Measurements from ENCODE around the gene EIF4EBP2.

Gene EIF4EBP2

GRCh38 chr10:70357565-70357964, 46.4 kb upstream of the EIF4EBP2 start:
- H3K4me3 ChIP-seq (ENCODE audit: low read length in 2 of 2) = no peak overlapping the region
- no peak overlapping the region for H3K14ac ChIP-seq (ENCODE audit: low read length)
- no peak overlapping the region for H2BK12ac ChIP-seq (ENCODE audit: low read length)
- no peak overlapping the region for H4K91ac ChIP-seq (ENCODE audit: low read depth, low read length, poor library complexity)
- H3K4me1 ChIP-seq (ENCODE audit: control insufficient read depth in 2 of 2, insufficient read depth in 1 of 2, low read depth in 1 of 2, low read length in 2 of 2) = peaks cover 2 to 19% of the 10 kb centered on the region in 2 donors
- no peak overlapping the region for H3K18ac ChIP-seq (ENCODE audit: low read length)
- H3K79me1 ChIP-seq (ENCODE audit: low read depth, low read length) = peaks cover 2% of the 10 kb centered on the region
- H2AFZ ChIP-seq (ENCODE audit: low read length) = no peak overlapping the region
- no peak overlapping the region for H3K27ac ChIP-seq (replicated peaks; ENCODE audit: low read length)
- H2BK15ac ChIP-seq (ENCODE audit: low read length) = no peak overlapping the region
- no peak overlapping the region for H2AK5ac ChIP-seq (ENCODE audit: low read depth, low read length)
- no peak overlapping the region for H4K8ac ChIP-seq (ENCODE audit: low read depth, low read length)
- no peaks in the 10 kb centered on the region for H3K27me3 ChIP-seq (ENCODE audit: control insufficient read depth in 3 of 3, insufficient read depth in 3 of 3, low read depth in 1 of 3, low read length in 3 of 3)
- no peaks in the 10 kb centered on the region for H3K9me3 ChIP-seq (replicated peaks in 1 of 2; ENCODE audit: control insufficient read depth in 2 of 2, insufficient read depth in 1 of 2, low read depth in 1 of 2, low read length in 2 of 2)
- no peak overlapping the region for H2BK5ac ChIP-seq (ENCODE audit: low read length)
- no peak overlapping the region for H2BK120ac ChIP-seq (ENCODE audit: low read depth, low read length)
- no peaks in the 10 kb centered on the region for H3K36me3 ChIP-seq (replicated peaks in 1 of 2; ENCODE audit: control insufficient read depth in 2 of 2, insufficient read depth in 2 of 2, low read length in 2 of 2)
- H3K23ac ChIP-seq (ENCODE audit: low read depth, low read length, poor library complexity) = no peak overlapping the region
- no CpG with 5 or more reads among the region's 5 CpGs for WGBS, 2 donors (ENCODE audit: extremely low coverage in 2 of 2, insufficient read length in 2 of 2, insufficient replicate concordance in 1 of 2)
- no peak overlapping the region for H3K9ac ChIP-seq (ENCODE audit: low read depth, low read length, poor library complexity)
- H3K4me2 ChIP-seq (ENCODE audit: insufficient read depth, low read length, poor library complexity, severe bottlenecking) = no peak overlapping the region
- no peak for DNase-seq (ENCODE audit: low spot score)
- no peak overlapping the region for H3K4ac ChIP-seq (ENCODE audit: low read length)

GRCh38 chr10:70358446-70358845, 45.5 kb upstream of the EIF4EBP2 start:
- no peak for DNase-seq (ENCODE audit: low spot score)
- Histone ChIP-seq H3K27me3 (ENCODE audit: control insufficient read depth in 3 of 3, insufficient read depth in 3 of 3, low read depth in 1 of 3, low read length in 3 of 3) (no peaks in the 10 kb centered on the region), H3K9ac (ENCODE audit: low read depth, low read length, poor library complexity) (no peak overlapping the region), H3K79me1 (ENCODE audit: low read depth, low read length) (peaks cover 2% of the 10 kb centered on the region), H3K27ac (replicated peaks; ENCODE audit: low read length) (no peak overlapping the region), H3K4me2 (ENCODE audit: insufficient read depth, low read length, poor library complexity, severe bottlenecking) (no peak overlapping the region), H3K4ac (ENCODE audit: low read length) (no peak overlapping the region), H3K14ac (ENCODE audit: low read length) (no peak overlapping the region), H2AFZ (ENCODE audit: low read length) (no peak overlapping the region), H3K36me3 (replicated peaks in 1 of 2; ENCODE audit: control insufficient read depth in 2 of 2, insufficient read depth in 2 of 2, low read length in 2 of 2) (no peaks in the 10 kb centered on the region), H2BK15ac (ENCODE audit: low read length) (no peak overlapping the region), H2BK5ac (ENCODE audit: low read length) (no peak overlapping the region), H3K18ac (ENCODE audit: low read length) (no peak overlapping the region), H3K9me3 (replicated peaks in 1 of 2; ENCODE audit: control insufficient read depth in 2 of 2, insufficient read depth in 1 of 2, low read depth in 1 of 2, low read length in 2 of 2) (no peaks in the 10 kb centered on the region), H2AK5ac (ENCODE audit: low read depth, low read length) (no peak overlapping the region), H2BK120ac (ENCODE audit: low read depth, low read length) (no peak overlapping the region), H4K91ac (ENCODE audit: low read depth, low read length, poor library complexity) (no peak overlapping the region), H2BK12ac (ENCODE audit: low read length) (no peak overlapping the region), H3K4me1 (ENCODE audit: control insufficient read depth in 2 of 2, insufficient read depth in 1 of 2, low read depth in 1 of 2, low read length in 2 of 2) (peaks cover 2 to 19% of the 10 kb centered on the region in 2 donors), H3K23ac (ENCODE audit: low read depth, low read length, poor library complexity) (no peak overlapping the region), H4K8ac (ENCODE audit: low read depth, low read length) (no peak overlapping the region), H3K4me3 (ENCODE audit: low read length in 2 of 2) (no peak overlapping the region)
- no CpG with 5 or more reads among the region's 5 CpGs for WGBS, 2 donors (ENCODE audit: extremely low coverage in 2 of 2, insufficient read length in 2 of 2, insufficient replicate concordance in 1 of 2)

GRCh38 chr10:70359017-70359550, 44.9 kb upstream of the EIF4EBP2 start:
- H2AFZ ChIP-seq (ENCODE audit: low read length) = no peak overlapping the region
- no peak overlapping the region for H2BK15ac ChIP-seq (ENCODE audit: low read length)
- DNase-seq (ENCODE audit: low spot score) = no peak
- no peaks in the 10 kb centered on the region for H3K9me3 ChIP-seq (replicated peaks in 1 of 2; ENCODE audit: control insufficient read depth in 2 of 2, insufficient read depth in 1 of 2, low read depth in 1 of 2, low read length in 2 of 2)
- peaks cover 5% of the 10 kb centered on the region for H3K79me1 ChIP-seq (ENCODE audit: low read depth, low read length)
- no CpG with 5 or more reads among the region's 4 CpGs for WGBS, 2 donors (ENCODE audit: extremely low coverage in 2 of 2, insufficient read length in 2 of 2, insufficient replicate concordance in 1 of 2)
- H3K4me1 ChIP-seq (ENCODE audit: control insufficient read depth in 2 of 2, insufficient read depth in 1 of 2, low read depth in 1 of 2, low read length in 2 of 2) = peaks cover 2 to 21% of the 10 kb centered on the region in 2 donors
- no peak overlapping the region for H4K91ac ChIP-seq (ENCODE audit: low read depth, low read length, poor library complexity)
- H3K23ac ChIP-seq (ENCODE audit: low read depth, low read length, poor library complexity) = no peak overlapping the region
- H2BK12ac ChIP-seq (ENCODE audit: low read length) = no peak overlapping the region
- no peaks in the 10 kb centered on the region for H3K27me3 ChIP-seq (ENCODE audit: control insufficient read depth in 3 of 3, insufficient read depth in 3 of 3, low read depth in 1 of 3, low read length in 3 of 3)
- H2BK5ac ChIP-seq (ENCODE audit: low read length) = no peak overlapping the region
- no peak overlapping the region for H3K14ac ChIP-seq (ENCODE audit: low read length)
- H3K18ac ChIP-seq (ENCODE audit: low read length) = no peak overlapping the region
- H2AK5ac ChIP-seq (ENCODE audit: low read depth, low read length) = no peak overlapping the region
- no peak overlapping the region for H4K8ac ChIP-seq (ENCODE audit: low read depth, low read length)
- H3K4me3 ChIP-seq (ENCODE audit: low read length in 2 of 2) = no peak overlapping the region
- H3K4ac ChIP-seq (ENCODE audit: low read length) = no peak overlapping the region
- no peak overlapping the region for H2BK120ac ChIP-seq (ENCODE audit: low read depth, low read length)
- H3K4me2 ChIP-seq (ENCODE audit: insufficient read depth, low read length, poor library complexity, severe bottlenecking) = no peak overlapping the region
- H3K9ac ChIP-seq (ENCODE audit: low read depth, low read length, poor library complexity) = peak overlapping the region; percentile 3
- H3K27ac ChIP-seq (replicated peaks; ENCODE audit: low read length) = no peak overlapping the region
- no peaks in the 10 kb centered on the region for H3K36me3 ChIP-seq (replicated peaks in 1 of 2; ENCODE audit: control insufficient read depth in 2 of 2, insufficient read depth in 2 of 2, low read length in 2 of 2)

DNA sequence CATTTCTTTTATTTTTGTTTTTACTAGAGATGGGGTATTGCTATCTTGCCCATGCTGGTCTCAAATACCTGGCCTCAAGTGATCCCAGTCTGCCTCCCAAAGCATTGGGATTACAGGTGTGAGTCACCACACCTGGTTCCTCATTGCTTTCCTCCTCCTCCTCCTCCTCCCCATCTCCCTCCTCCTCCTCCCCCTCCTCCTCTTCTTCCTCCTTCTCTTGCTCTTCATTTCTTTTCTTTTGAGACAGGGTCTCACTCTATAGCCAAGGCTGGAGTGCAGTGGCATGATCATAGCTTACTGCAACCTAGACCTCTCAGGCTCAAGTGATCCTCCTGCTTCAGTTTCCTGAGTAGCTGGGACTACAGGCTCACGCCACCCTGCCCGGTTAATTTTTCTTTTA, 43.7 kb upstream of the EIF4EBP2 start:
- H3K4ac ChIP-seq (ENCODE audit: low read length) = no peak overlapping the region
- H3K14ac ChIP-seq (ENCODE audit: low read length) = no peak overlapping the region
- no peak overlapping the region for H3K9ac ChIP-seq (ENCODE audit: low read depth, low read length, poor library complexity)
- no peak overlapping the region for H3K27ac ChIP-seq (replicated peaks; ENCODE audit: low read length)
- H3K27me3 ChIP-seq (ENCODE audit: control insufficient read depth in 3 of 3, insufficient read depth in 3 of 3, low read depth in 1 of 3, low read length in 3 of 3) = no peaks in the 10 kb centered on the region
- no peak overlapping the region for H3K4me3 ChIP-seq (ENCODE audit: low read length in 2 of 2)
- H2BK120ac ChIP-seq (ENCODE audit: low read depth, low read length) = no peak overlapping the region
- peaks cover 6% of the 10 kb centered on the region for H3K79me1 ChIP-seq (ENCODE audit: low read depth, low read length)
- no peak overlapping the region for H2AK5ac ChIP-seq (ENCODE audit: low read depth, low read length)
- no peak overlapping the region for H3K23ac ChIP-seq (ENCODE audit: low read depth, low read length, poor library complexity)
- H2BK12ac ChIP-seq (ENCODE audit: low read length) = no peak overlapping the region
- H3K4me1 ChIP-seq (ENCODE audit: control insufficient read depth in 2 of 2, insufficient read depth in 1 of 2, low read depth in 1 of 2, low read length in 2 of 2) = peaks cover 4 to 12% of the 10 kb centered on the region in 2 donors
- H4K8ac ChIP-seq (ENCODE audit: low read depth, low read length) = no peak overlapping the region
- H3K36me3 ChIP-seq (replicated peaks in 1 of 2; ENCODE audit: control insufficient read depth in 2 of 2, insufficient read depth in 2 of 2, low read length in 2 of 2) = no peaks in the 10 kb centered on the region
- WGBS, 2 donors (ENCODE audit: extremely low coverage in 2 of 2, insufficient read length in 2 of 2, insufficient replicate concordance in 1 of 2) = no CpG with 5 or more reads among the region's 2 CpGs
- no peak overlapping the region for H2AFZ ChIP-seq (ENCODE audit: low read length)
- H3K4me2 ChIP-seq (ENCODE audit: insufficient read depth, low read length, poor library complexity, severe bottlenecking) = no peak overlapping the region
- H3K9me3 ChIP-seq (replicated peaks in 1 of 2; ENCODE audit: control insufficient read depth in 2 of 2, insufficient read depth in 1 of 2, low read depth in 1 of 2, low read length in 2 of 2) = no peaks in the 10 kb centered on the region
- no peak for DNase-seq (ENCODE audit: low spot score)
- no peak overlapping the region for H3K18ac ChIP-seq (ENCODE audit: low read length)
- no peak overlapping the region for H2BK15ac ChIP-seq (ENCODE audit: low read length)
- no peak overlapping the region for H4K91ac ChIP-seq (ENCODE audit: low read depth, low read length, poor library complexity)
- H2BK5ac ChIP-seq (ENCODE audit: low read length) = no peak overlapping the region
